ENCODE measurements around the gene CD52.
"Not testable (repeated sequence)": the region's sequence is repeated elsewhere in the genome, so short reads cannot be mapped to it uniquely, and the experiment has no call there.

The CD52 gene

GRCh38 chr1:26302733-26303405 is 14.9 kb upstream of the CD52 start:
- no peak for DNase-seq

GRCh38 chr1:26305667-26306289 is 12.0 kb upstream of the CD52 start:
- DNase-seq: no peak

GRCh38 chr1:26306290-26307229 is 11.2 kb upstream of the CD52 start, which contains the start of gene UBXN11:
Gene UBXN11 (minus strand): TSS chr1:26306636. CDS start chr1:26302883, 3,753 bp downstream.
- peak; percentile 96 for DNase-seq

DNA sequence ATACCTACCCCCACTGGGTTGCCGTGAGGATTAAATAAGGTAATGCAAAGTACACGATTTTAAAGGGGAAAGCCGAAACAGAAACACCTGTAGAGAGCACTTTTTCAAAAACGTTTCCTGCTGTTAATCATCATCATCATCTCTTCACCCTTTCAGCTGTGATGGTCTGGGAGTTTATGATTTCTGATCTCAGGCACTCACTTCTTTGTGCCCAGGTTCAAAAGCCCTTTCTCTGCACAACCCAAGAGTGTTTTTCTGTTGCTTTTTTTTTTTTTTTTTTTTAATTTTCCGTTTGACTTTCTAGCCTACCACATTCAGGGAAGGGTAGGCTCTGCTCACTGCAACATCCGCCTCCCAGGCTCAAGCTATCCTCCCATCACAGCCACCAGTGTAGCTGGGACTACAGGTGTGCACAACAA is 10.4 kb upstream of the CD52 start:
- no peak for DNase-seq

- DNase-seq: not testable (repeated sequence)
Observed at GRCh38 chr1:26307966-26308899, 9.5 kb upstream of the CD52 start.

DNA sequence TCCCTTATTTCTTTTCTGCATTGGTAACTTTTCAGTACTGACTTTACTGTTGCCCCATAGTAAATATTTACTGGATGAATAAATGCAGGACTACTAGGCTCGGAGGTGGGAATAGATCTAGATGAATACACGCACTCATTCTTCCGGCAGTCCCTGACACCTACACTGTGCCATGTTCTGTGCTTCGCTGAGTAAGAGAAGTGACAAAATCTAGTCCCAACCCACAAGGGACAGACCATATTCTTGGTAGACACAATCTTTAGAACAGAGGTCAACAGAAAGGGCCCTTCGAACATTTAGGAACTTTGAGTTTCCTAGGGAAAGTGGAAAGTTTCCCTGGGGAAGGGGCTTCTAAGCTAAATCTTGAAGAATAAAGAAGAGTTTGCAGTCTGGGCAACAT is 3.3 kb upstream of the CD52 start:
- no peak for DNase-seq

DNA sequence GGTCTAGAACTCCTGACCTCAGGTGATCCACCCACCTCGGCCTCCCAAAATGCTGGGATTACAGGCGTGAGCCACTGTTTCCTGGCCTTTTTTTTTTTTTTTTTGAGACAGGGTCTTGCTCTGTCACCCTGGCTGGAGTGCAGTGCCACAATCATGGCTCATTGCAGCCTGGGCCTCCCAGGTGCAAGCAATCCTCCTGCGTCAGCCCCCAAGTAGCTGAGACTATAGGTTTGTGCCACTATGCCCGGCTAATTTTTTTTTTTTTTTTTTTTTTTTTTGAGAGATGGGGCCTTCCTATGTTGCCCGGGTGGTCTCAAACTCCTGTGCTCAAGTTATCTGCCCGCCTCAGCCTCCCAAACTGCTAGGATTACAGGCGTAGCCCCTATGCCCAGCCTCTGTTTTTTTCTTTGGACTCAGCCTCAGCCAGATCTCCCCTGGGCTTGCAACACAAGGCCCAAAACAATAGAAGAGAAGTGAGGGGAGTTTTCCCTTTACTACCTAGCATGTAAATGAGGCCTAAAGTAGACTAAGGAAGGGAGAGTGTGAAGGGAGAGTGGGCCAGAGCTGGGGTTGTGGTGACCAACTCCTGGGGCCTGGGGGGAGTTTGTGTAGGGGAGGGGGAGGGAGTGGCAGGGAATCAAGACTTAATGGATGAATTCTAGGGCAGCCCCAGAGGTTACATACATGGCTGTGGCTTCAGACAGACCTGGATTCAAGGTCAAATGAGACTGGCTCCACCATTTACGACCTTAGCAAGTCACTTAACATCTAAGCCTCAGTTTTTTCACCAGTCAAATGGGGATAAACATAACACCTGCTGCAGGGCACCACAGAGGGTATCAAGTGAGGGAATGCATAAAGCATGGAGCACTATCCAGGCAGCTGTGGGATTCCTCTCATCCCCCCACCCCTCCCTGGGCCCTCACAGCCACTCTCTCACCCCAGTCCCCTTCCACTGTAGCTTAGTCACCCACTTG is 1.6 kb upstream of the CD52 start:
- DNase-seq: no peak

DNA sequence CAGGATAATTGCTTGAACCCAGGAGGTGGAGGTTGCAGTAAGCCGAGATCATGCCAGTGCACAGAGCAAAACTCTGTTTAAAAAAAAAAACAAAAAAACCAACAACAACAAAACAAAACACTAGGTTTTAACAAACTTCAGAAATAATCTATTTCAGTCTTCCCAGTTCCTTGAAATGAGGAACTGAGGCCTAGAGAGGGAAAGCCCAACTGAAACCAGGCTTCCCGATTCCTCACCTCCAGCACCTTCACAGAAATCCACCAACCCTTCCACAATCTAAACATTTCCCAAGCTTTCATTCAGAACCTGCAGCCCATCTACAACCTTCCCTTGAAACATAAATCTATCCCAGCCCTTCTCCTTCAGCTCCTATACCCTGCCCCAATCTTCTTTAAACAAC is 612 bp upstream of the CD52 start:
- DNase-seq: no peak

DNA sequence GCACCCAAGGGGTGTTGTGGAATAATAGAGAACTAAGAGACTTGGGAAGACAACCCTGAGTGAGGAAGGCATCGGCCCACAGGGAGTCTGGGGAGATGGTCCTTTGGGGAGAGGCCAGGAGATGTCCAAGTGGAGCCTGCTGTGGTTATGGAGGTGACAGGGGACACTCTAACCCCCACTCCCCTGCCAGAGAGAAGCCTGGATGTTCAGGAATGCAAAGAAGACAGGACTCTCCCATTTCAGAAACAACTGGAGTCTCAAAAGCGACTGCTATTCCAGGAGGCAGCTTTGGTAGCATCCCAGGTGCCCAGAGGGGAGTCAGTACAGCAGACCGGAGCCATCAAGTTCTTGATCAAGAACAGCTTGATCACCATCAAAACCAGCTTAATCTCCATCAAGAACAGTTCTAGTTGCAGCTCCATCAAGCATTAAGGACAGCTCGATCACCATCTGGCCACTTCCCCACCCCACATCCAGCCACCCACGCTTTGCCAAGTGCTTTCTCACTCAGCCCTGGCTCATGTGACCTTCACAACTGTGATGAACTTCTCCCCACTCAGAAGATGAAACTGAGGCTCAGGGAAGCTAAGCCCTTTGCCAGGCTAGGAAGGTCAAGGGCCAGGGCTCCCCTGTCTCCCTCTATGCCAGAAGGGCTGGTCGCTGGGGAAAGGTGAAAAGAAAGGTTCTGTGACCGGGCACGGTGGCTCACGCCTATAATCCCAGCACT is 743 bp downstream of the CD52 start:
- no peak for DNase-seq

DNA sequence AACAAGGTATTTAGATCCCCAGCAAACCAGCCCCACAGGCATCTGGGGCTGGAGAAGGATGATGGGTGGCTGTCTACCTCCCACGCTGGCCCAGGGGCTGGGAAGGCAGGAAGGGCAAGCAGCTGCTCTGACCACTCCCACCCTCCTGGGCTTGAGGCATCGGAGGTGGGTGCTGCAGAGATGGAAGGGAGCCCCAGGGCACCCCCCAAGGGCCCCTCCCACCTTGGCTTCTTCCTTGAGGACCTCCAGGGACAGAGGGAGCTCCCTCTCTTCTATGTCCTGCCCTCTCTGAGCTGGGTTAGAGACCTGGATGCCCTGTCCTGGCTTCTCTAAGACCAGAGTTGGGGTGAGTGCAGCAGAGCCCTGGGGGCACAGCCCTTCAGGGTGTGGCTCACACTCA is 3.1 kb downstream of the CD52 start:
- no peak for DNase-seq

GRCh38 chr1:26321315-26322041 is 3.7 kb downstream of the CD52 start:
- DNase-seq: peak; percentile 51

GRCh38 chr1:26322042-26322331 is 4.2 kb downstream of the CD52 start:
- no peak for DNase-seq

DNA sequence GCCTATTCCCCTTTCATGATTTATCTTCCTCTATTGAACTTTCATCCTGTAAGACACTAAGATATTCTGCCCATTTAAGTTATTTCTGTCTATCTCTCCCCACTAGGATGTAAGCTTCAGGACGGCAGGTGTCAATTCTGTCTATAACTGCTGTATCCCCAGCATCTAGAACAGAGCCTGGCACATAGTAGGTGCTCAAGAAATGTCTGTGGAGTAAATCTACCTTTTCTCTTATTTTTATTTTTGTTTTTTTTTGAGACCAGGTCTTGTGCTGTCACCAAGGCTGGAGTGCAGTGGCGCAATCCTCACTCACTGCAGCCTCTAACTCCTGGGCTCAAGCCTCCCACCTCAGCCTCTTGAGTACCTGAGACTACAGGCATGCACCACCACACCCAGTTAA is 5.6 kb downstream of the CD52 start:
- no peak for DNase-seq

- no peak for DNase-seq
Observed at GRCh38 chr1:26324550-26324949, 6.8 kb downstream of the CD52 start.

DNA sequence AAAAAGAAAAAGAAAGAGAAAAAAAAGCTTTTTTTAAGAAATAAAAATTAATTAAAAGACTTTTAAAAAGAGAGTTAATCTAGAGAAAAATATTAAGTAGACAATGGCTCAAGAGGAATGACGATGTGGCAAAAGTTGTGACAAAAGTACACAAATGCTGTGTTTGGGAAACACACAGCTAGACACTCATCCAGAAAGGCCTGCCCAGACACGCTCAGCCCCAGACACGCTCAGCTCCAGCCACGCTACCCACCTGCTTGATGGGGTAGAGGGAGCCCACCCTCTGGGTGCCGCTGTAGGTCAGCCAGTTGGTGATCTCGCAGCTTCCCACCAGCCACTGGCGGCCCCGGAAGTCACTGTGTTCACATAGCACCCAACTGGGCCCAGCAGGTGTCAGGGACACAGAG is 10.2 kb downstream of the CD52 start:
- peak; percentile 89 for DNase-seq

- DNase-seq: no peak
Observed at GRCh38 chr1:26328597-26328996, 10.8 kb downstream of the CD52 start.

DNA sequence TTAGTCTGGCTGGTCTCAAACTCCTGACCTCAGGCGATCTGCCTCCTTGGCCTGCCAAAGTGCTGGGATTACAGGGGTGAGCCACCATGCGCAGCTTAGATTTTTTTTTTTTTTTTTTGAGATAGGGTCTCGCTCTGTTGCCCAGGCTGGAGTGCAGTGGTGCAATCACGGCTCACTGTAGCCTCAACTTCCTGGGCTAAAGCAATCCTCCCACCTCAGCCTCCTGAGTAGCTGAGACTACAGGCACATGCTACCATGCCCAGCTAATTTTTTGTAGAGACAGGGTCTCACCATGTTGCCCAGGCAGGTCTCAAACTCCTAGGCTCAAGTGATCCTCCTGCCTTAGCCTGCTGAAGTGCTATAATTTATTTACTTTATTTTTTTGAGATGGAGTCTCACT is 11.6 kb downstream of the CD52 start:
- DNase-seq: not testable (repeated sequence)

GRCh38 chr1:26330276-26330675 is 12.5 kb downstream of the CD52 start:
- DNase-seq: no peak

DNA sequence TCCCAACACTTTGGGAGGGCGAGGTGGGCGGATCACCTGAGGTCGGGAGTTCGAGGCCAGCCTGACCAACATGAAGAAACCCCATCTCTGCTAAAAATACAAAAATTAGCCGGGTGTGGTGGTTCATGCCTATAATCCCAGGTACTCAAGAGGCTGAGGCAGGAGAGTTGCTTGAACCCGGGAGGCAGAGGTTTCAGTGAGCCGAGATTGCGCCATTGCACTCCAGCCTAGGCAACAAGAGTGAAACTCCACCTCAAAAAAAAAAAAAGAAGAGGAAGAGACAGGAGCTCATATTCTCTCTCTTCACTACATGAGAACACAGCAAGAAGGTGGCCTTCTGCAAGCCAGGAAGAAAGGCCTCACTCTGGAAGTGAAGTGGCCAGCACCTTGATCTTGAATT is 15.6 kb downstream of the CD52 start:
- not testable (repeated sequence) for DNase-seq

Measured in NCI-H510A treated with DMSO at 0.1 percent for 48 hours (cell line).